Measurements from ENCODE around the gene SLC1A2. TPM values are rescaled to one million over a fixed set of nuclear protein-coding genes. Genes with fewer than 3 reads are reported as not detected.
"Not testable (repeated sequence)": the region's sequence is repeated elsewhere in the genome, so short reads cannot be mapped to it uniquely, and the experiment has no call there.

The SLC1A2 gene
- total and polyA plus RNA-seq, 2 of the 4 experiments (the other 2 are of a cell fraction) = 0.15 to 0.54 TPM

GRCh38 chr11:35226756-35227155 is 192.6 kb downstream of the SLC1A2 start:
- CTCF ChIA-PET = interaction anchor here (1.2 kb wide), 1 partner anchor 79 kb away, joined by 3 read pairs; no protein-coding TSS in a partner anchor
- H4K91ac ChIP-seq (ENCODE audit: insufficient read depth, low read depth, low read length); H4K8ac ChIP-seq (ENCODE audit: low read depth in 2 of 2, low read length in 2 of 2); H3K9me3 ChIP-seq (ENCODE audit: control insufficient read depth, insufficient read depth, low read length); H4K20me1 ChIP-seq (ENCODE audit: insufficient read depth, low read length); BruUV-seq (replicated peaks); H2BK15ac ChIP-seq (ENCODE audit: low read depth, low read length); H4K5ac ChIP-seq (ENCODE audit: low read depth, low read length); H3K56ac ChIP-seq (ENCODE audit: extremely low read depth, insufficient read depth, low read length); H3K4me3 ChIP-seq (ENCODE audit: insufficient read depth, low read depth, low read length); H2BK5ac ChIP-seq (ENCODE audit: low read depth, low read length, poor library complexity, severe bottlenecking); H2AK9ac ChIP-seq (replicated peaks; ENCODE audit: low read depth, low read length, poor library complexity); in situ Hi-C loops (cut with MboI; ENCODE audit: low sequenced_read_pairs); H3K27ac ChIP-seq (ENCODE audit: insufficient read depth, low read length); H3K4me2 ChIP-seq (ENCODE audit: low read depth, low read length); POLR2A ChIA-PET (ENCODE audit: unreplicated experiment); H3K9me1 ChIP-seq (ENCODE audit: insufficient read depth, low read length); H2AFZ ChIP-seq (replicated peaks; ENCODE audit: low read length, poor library complexity); H2BK120ac ChIP-seq (ENCODE audit: low read depth, low read length); dilution Hi-C loops (cut with HindIII; ENCODE audit: low sequenced_read_pairs, unreplicated experiment); H3K23ac ChIP-seq (ENCODE audit: low read depth, low read length); H3K18ac ChIP-seq (ENCODE audit: low read depth, low read length); H2BK20ac ChIP-seq (ENCODE audit: low read depth, low read length); H3K14ac ChIP-seq (replicated peaks; ENCODE audit: low read depth, low read length); DNase-seq; intact Hi-C loops (cut with micrococcal nuclease); ATAC-seq (ENCODE audit: low read depth); H3K27me3 ChIP-seq (ENCODE audit: control insufficient read depth, insufficient read depth, low read length); H3K4ac ChIP-seq (ENCODE audit: low read depth, low read length); H3K9ac ChIP-seq (ENCODE audit: low read depth, low read length); H2AK5ac ChIP-seq (ENCODE audit: low read depth, low read length): not testable (repeated sequence)
- peaks cover 17% of the 10 kb centered on the region for H3K4me1 ChIP-seq (ENCODE audit: control insufficient read depth, insufficient read depth, low read length)
- WGBS, 2 experiments (ENCODE audit: extremely low coverage in 2 of 2, insufficient read length in 1 of 2) = 100% methylated on average over 3 of the region's 6 CpGs; no CpG with 5 or more reads in 1 of the 2 experiments
- peaks cover 64% of the 10 kb centered on the region for H3K36me3 ChIP-seq (ENCODE audit: control insufficient read depth, insufficient read depth, low read length)
- TF ChIP-seq CEBPB (IDR thresholded peaks at IDR 0.05; ENCODE audit: low read depth, low read length) = 0 out of 2 replicates have a peak, but pooled peaks have one; percentile 14
- H3K79me1 ChIP-seq (ENCODE audit: low read depth in 1 of 2, low read length in 2 of 2) = peaks cover 6 to 75% of the 10 kb centered on the region in 2 experiments

All from IMR-90 (cell line).